Measurements from ENCODE around the gene SLC9A7.

- TF ChIP-seq CTCF (conservative IDR thresholded peaks at IDR 0.05; ENCODE audit: low read depth, low read length) = no peak
- TF ChIP-seq EZH2 (IDR thresholded peaks at IDR 0.05; ENCODE audit: borderline replicate concordance, low read depth, low read length, poor library complexity, severe bottlenecking) = no peak
Observed at GRCh38 chrX:46703980-46704379, 54.9 kb downstream of the SLC9A7 start.

All from A673 (cell line).